Stimulated activated CD4-positive, alpha-beta T cell treated with anti-CD3 and anti-CD28 coated beads, TNF-alpha, amount 100 ng/mL, for 24 hours (primary cell): ENCODE data around the gene CFAP65.

Source experiments
- DNase-seq, 3 experiments: peaks; one replicate each; pipeline ENCODE4 v3.0.0-alpha.2; 2020; ENCODE audit warnings: low read depth in 3 of 3

CFAP65 gene

GRCh38 chr2:219060821-219061791 is 19.8 kb upstream of the CFAP65 start, which contains the start of gene IHH:
TSS of gene IHH (minus strand) at chr2:219060921. CDS start at chr2:219060467, 454 bp downstream.
- DNase-seq: no peak

GRCh38 chr2:219059725-219060682 is 18.7 kb upstream of the CFAP65 start:
- no peak for DNase-seq

GRCh38 chr2:219059375-219059724 is 18.0 kb upstream of the CFAP65 start:
- DNase-seq: no peak

- DNase-seq: no peak
These were observed 17.4 kb upstream of the CFAP65 start for GRCh38 chr2:219058541-219059374.

GRCh38 chr2:219057709-219058540 is 16.6 kb upstream of the CFAP65 start:
- DNase-seq: peak; percentile 59 to 81 (median 64)

- DNase-seq: no peak
These were observed 15.8 kb upstream of the CFAP65 start for GRCh38 chr2:219056896-219057708.

GRCh38 chr2:219056176-219056895 is 15.0 kb upstream of the CFAP65 start:
- DNase-seq: no peak

GRCh38 chr2:219054956-219055903 is 13.9 kb upstream of the CFAP65 start:
- no peak for DNase-seq

GRCh38 chr2:219049282-219049681 is 8.0 kb upstream of the CFAP65 start:
- DNase-seq: no peak

GRCh38 chr2:219045937-219046550 is 4.7 kb upstream of the CFAP65 start:
- no peak for DNase-seq

- no peak for DNase-seq
These were observed 1.4 kb upstream of the CFAP65 start for GRCh38 chr2:219042750-219043149.

- DNase-seq: no peak
These were observed 841 bp upstream of the CFAP65 start for GRCh38 chr2:219042157-219042556.

- no peak for DNase-seq
These were observed 2.7 kb downstream of the CFAP65 start for GRCh38 chr2:219038600-219038999.

GRCh38 chr2:219037783-219038499 is 3.4 kb downstream of the CFAP65 start:
- DNase-seq: no peak

GRCh38 chr2:219035942-219036341 is 5.4 kb downstream of the CFAP65 start:
- DNase-seq: no peak

GRCh38 chr2:219034823-219035222 is 6.5 kb downstream of the CFAP65 start:
- DNase-seq: no peak
